RWPE2 (cell line): ENCODE measurements around the gene MGAT3.

ENCODE experiments used
- ATAC-seq: fragments of 200-7000 bp; cut with Tn5 transposase; 3 replicates; pipeline ENCODE4 v1.9.1; 2021; ENCODE audit warnings: low read depth
- DNase-seq: peaks from one replicate; pipeline ENCODE4 v3.0.0-alpha.2; 2020; ENCODE audit warnings: low spot score
- H3K27ac ChIP-seq: fragments of 450-650 bp; 2 replicates; pipeline ENCODE4 v1.5.1; 2017; ENCODE audit warnings: mild to moderate bottlenecking; ENCODE audit not compliant: poor library complexity, severe bottlenecking
- H3K27me3 ChIP-seq: fragments of 250-450 bp; sonication (Bioruptor Pico); 2 replicates; pipeline ENCODE4 v1.5.1; 2021; ENCODE audit warnings: mild to moderate bottlenecking, moderate library complexity; ENCODE audit not compliant: insufficient read depth, poor library complexity, severe bottlenecking
- H3K36me3 ChIP-seq: fragments of 250-450 bp; sonication (Bioruptor Pico); 2 replicates; pipeline ENCODE4 v1.5.1; 2020; ENCODE audit warnings: low read depth, mild to moderate bottlenecking, moderate library complexity
- H3K4me1 ChIP-seq: fragments of 250-450 bp; sonication (Bioruptor Pico); 2 replicates; pipeline ENCODE4 v1.5.1; 2021; ENCODE audit warnings: mild to moderate bottlenecking, moderate library complexity; ENCODE audit not compliant: insufficient read depth, poor library complexity, severe bottlenecking
- H3K4me3 ChIP-seq: fragments of 250-450 bp; sonication (Bioruptor Pico); 2 replicates; pipeline ENCODE4 v1.5.1; 2021; ENCODE audit warnings: mild to moderate bottlenecking, moderate library complexity; ENCODE audit not compliant: severe bottlenecking
- H3K9me3 ChIP-seq: fragments of 250-450 bp; sonication (Bioruptor Pico); 2 replicates; pipeline ENCODE4 v1.5.1; 2021; ENCODE audit warnings: mild to moderate bottlenecking, moderate library complexity; ENCODE audit not compliant: severe bottlenecking
- TF ChIP-seq, protein P1 (sequence below): fragments of 450-650 bp; IDR thresholded peaks from one replicate; pipeline ENCODE4 v1.5.1; 2017; ENCODE audit warnings: mild to moderate bottlenecking, moderate library complexity; ENCODE audit not compliant: poor library complexity, severe bottlenecking

The MGAT3 gene

DNA sequence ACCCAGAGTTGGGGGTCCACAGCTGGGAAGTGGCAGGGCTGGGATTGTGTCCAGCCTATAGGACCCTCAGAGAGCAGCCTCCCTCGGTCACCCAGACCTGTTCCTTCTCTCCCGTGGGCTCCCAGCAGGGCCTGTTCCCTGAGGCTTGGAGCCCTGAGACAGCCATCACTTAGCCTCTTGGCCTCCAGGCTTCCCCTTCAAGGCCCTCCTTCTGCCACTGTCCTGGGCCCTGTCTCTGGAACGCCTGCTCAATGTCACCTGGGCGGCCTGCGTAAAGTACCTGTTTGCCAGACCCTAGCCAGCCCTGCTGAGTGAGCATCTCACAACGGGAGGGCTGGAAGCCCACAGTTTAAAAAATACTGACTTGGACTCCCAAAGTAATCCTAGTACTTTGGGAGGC, 6.5 kb downstream of the MGAT3 start:
- Histone ChIP-seq H3K9me3 (no peaks in the 10 kb centered on the region), H3K4me3 (no peak overlapping the region), H3K27me3 (peaks cover 18% of the 10 kb centered on the region), H3K36me3 (no peaks in the 10 kb centered on the region), H3K4me1 (no peaks in the 10 kb centered on the region), H3K27ac (no peak overlapping the region)
- DNase-seq (no peak), ATAC-seq (no peak)
- TF ChIP-seq, protein P1, sequence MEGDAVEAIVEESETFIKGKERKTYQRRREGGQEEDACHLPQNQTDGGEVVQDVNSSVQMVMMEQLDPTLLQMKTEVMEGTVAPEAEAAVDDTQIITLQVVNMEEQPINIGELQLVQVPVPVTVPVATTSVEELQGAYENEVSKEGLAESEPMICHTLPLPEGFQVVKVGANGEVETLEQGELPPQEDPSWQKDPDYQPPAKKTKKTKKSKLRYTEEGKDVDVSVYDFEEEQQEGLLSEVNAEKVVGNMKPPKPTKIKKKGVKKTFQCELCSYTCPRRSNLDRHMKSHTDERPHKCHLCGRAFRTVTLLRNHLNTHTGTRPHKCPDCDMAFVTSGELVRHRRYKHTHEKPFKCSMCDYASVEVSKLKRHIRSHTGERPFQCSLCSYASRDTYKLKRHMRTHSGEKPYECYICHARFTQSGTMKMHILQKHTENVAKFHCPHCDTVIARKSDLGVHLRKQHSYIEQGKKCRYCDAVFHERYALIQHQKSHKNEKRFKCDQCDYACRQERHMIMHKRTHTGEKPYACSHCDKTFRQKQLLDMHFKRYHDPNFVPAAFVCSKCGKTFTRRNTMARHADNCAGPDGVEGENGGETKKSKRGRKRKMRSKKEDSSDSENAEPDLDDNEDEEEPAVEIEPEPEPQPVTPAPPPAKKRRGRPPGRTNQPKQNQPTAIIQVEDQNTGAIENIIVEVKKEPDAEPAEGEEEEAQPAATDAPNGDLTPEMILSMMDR: no peak

DNA sequence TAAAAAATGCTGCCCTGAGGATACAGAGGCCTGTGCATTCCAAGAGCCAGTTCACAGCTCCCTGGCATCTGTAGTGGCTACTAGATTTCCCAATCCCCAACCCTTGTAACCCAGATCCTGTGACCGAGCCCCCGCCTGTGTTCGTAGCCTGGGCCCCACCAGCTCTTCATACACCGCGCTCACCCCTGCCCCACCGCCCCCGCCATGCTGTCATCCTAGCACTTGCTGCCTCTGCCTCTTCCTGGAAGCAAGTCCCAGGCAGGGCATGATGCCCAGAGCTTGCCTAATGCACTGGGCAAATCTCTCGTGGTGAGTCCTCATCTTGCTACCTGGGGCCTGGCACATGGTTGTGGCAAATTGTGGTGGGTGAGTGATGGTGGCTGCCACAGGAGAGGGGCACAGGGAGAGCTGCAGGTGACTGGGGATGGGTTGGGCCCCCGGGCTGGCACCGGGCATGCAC, 7.1 kb downstream of the MGAT3 start:
- no peaks in the 10 kb centered on the region for H3K4me1 ChIP-seq
- H3K36me3 ChIP-seq: no peaks in the 10 kb centered on the region
- H3K27ac ChIP-seq: no peak overlapping the region
- TF ChIP-seq, protein P1: no peak
- no peak overlapping the region for H3K4me3 ChIP-seq
- DNase-seq (no peak), ATAC-seq (0 out of 3 replicates have a peak, but pooled peaks have one; percentile 17)
- H3K27me3 ChIP-seq: peaks cover 11% of the 10 kb centered on the region
- H3K9me3 ChIP-seq: no peaks in the 10 kb centered on the region

DNA sequence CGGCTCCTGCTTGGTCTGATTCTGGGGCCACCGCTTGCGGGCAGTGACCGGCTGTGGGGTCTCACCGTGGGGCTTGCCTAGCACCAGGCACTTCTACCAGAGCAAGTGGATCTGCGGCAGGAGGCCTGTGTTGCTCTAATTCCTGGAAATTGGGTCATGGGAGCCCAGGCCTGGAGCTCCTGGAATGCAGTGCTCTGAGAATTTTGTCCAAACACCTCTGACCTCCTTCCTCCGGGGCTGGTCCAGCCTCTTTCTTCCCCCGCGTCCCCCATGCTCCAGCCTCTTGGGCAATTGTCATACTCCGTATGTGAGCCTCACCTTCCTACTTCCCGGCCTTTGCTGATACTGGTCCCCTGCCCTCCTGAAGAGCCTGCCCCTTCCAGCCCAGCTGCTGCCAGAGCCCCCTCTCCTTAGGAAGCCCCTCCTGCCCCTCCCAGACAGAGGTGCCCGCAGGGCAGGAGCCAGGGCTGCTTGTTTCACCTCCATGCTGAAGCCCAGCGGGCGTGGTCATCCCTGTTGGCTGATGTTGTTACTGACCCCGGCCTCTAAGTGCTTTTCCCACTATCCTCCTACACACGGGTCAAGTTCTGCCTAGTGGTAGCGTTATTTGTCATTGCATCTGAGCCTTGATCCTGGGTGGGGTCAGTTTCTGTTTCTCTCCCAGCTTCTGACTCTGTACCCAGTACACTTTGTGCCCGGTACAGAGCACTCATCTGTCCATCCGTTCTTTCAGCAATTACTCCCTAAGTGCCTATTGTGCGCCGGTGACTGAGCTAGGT, 9.6 kb downstream of the MGAT3 start:
- no peak for DNase-seq
- Histone ChIP-seq H3K27me3 (no peaks in the 10 kb centered on the region), H3K4me1 (no peaks in the 10 kb centered on the region), H3K4me3 (no peak overlapping the region), H3K27ac (no peak overlapping the region), H3K36me3 (no peaks in the 10 kb centered on the region), H3K9me3 (no peaks in the 10 kb centered on the region)
- ATAC-seq: no peak
- TF ChIP-seq, protein P1: no peak

DNA sequence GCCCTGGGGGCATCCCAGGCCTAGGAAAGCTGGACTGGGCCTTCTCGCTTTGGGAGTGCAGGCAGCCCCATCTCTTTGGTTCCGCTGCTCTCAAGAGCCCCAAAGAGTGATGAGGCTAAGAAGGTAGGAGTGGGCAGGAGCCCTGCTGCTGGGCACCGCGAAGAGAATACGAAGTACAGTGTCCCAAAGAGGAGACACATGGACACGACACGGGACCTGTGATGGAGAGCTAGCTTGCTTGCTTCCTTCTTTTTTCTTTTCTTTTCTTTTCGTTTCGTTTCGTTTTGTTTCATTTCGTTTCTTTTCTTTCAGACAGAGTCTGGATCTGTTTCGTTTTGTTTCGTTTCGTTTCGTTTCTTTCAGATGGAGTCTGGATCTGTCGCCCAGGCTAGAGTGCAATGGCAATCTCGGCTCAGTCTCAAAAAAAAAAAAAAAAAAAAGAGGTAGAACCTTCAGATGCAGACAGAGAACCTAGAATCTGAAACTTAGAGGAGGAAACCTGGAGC, 10.6 kb downstream of the MGAT3 start:
- Histone ChIP-seq H3K9me3 (no peaks in the 10 kb centered on the region), H3K36me3 (no peaks in the 10 kb centered on the region), H3K27me3 (no peaks in the 10 kb centered on the region), H3K4me3 (no peak overlapping the region), H3K4me1 (no peaks in the 10 kb centered on the region), H3K27ac (no peak overlapping the region)
- ATAC-seq: no peak
- no peak for DNase-seq
- TF ChIP-seq, protein P1: no peak
